PC-9 (cell line): ENCODE results near the gene ALMS1. TPM values are rescaled to one million over a fixed set of nuclear protein-coding genes. Genes with fewer than 3 reads are reported as not detected.
"Not testable (repeated sequence)": the region's sequence is repeated elsewhere in the genome, so short reads cannot be mapped to it uniquely, and the experiment has no call there.

Experiments used
- BruUV-seq: library from RNA; stranded (reverse); fragments of 400-500 nt; replicated peaks from 2 replicates; lab custom pipeline; 2021; lab: Mats Ljungman, UMichigan
- CTCF ChIA-PET: fragments of 300-600 bp; sonication (Branson Sonifier 250); formaldehyde crosslinking; loops from one replicate; lab custom pipeline; 2022; ENCODE audit warnings: antibody characterized with exemption; lab: Charles Lee
- POLR2A ChIA-PET: fragments of 300-600 bp; sonication (Branson Sonifier 250); formaldehyde crosslinking; loops from one replicate; lab custom pipeline; 2022; ENCODE audit warnings: antibody characterized with exemption; ENCODE audit not compliant: unreplicated experiment; lab: Charles Lee
- DNase-seq, 2 experiments: peaks; one replicate each; pipeline versions ENCODE4 v3.0.0 to v3.0.0-alpha.2; 2015 to 2022; ENCODE audit warnings: mixed read lengths in 1 of 2
- H2AFZ ChIP-seq: fragments of 200-600 bp; sonication (generic); 2 replicates; pipeline ENCODE4 v1.8.1; 2017; ENCODE audit warnings: antibody characterized with exemption
- H3F3A ChIP-seq: fragments of 200-600 bp; sonication (generic); 2 replicates; pipeline ENCODE4 v1.8.1; 2017; ENCODE audit warnings: antibody characterized with exemption, mild to moderate bottlenecking, low read depth; ENCODE audit not compliant: insufficient read depth
- H3K27ac ChIP-seq: fragments of 200-600 bp; sonication (generic); 2 replicates; pipeline ENCODE4 v1.6.1; 2016; ENCODE audit warnings: mixed run types
- H3K27me3 ChIP-seq: fragments of 200-600 bp; sonication (generic); 2 replicates; pipeline ENCODE4 v1.6.1; 2016; ENCODE audit warnings: low read depth, mixed run types; ENCODE audit not compliant: insufficient read depth
- H3K36me3 ChIP-seq: fragments of 200-600 bp; sonication (generic); 2 replicates; pipeline ENCODE4 v1.6.1; 2016; ENCODE audit warnings: low read depth, mixed run types
- H3K4me1 ChIP-seq: fragments of 200-600 bp; sonication (generic); replicated peaks from 2 replicates; pipeline ENCODE4 v1.6.1; 2016; ENCODE audit warnings: mixed run types; ENCODE audit not compliant: insufficient read depth
- H3K4me2 ChIP-seq: fragments of 200-600 bp; sonication (generic); 2 replicates; pipeline ENCODE4 v1.6.1; 2017; ENCODE audit warnings: mixed run types
- H3K4me3 ChIP-seq: fragments of 200-600 bp; sonication (generic); 2 replicates; pipeline ENCODE4 v1.6.1; 2016; ENCODE audit warnings: mixed run types
- H3K79me2 ChIP-seq: fragments of 200-600 bp; sonication (generic); 2 replicates; pipeline ENCODE4 v1.6.1; 2017; ENCODE audit warnings: low read depth, mixed run types
- H3K9me2 ChIP-seq: fragments of 200-600 bp; sonication (generic); 2 replicates; pipeline ENCODE4 v1.8.1; 2017; ENCODE audit warnings: mild to moderate bottlenecking; ENCODE audit not compliant: insufficient read depth
- H3K9me3 ChIP-seq: fragments of 200-600 bp; sonication (generic); 2 replicates; pipeline ENCODE4 v1.8.1; 2016; ENCODE audit warnings: low read depth; ENCODE audit not compliant: insufficient read depth
- H4K20me1 ChIP-seq: fragments of 200-600 bp; sonication (generic); 2 replicates; pipeline ENCODE4 v1.8.1; 2017; ENCODE audit not compliant: insufficient read depth
- EZH2 ChIP-seq: fragments of 200-600 bp; sonication (generic); IDR thresholded peaks from 2 replicates; pipeline ENCODE4 v1.8.0; 2017; ENCODE audit warnings: antibody characterized with exemption, low read depth
- intact Hi-C: fragments of 100-400 bp; cut with micrococcal nuclease; formaldehyde crosslinking; loops from one replicate; pipeline ENCODE4 v1.10.0; 2022; ENCODE audit not compliant: unreplicated experiment
- total RNA-seq: library from RNA; stranded (reverse); gene quantifications from 2 replicates; pipeline ENCODE4 v1.2.3, GENCODE V29; 2021
- TF ChIP-seq, protein P1 (sequence below): fragments of 200-600 bp; sonication (generic); conservative IDR thresholded peaks from 2 replicates; pipeline ENCODE4 v1.6.1; 2017; ENCODE audit warnings: mixed run types, antibody characterized with exemption, mild to moderate bottlenecking, moderate library complexity

The ALMS1 gene
- total RNA-seq, 1 experiment from 2014 or later = 16.7 TPM

DNA sequence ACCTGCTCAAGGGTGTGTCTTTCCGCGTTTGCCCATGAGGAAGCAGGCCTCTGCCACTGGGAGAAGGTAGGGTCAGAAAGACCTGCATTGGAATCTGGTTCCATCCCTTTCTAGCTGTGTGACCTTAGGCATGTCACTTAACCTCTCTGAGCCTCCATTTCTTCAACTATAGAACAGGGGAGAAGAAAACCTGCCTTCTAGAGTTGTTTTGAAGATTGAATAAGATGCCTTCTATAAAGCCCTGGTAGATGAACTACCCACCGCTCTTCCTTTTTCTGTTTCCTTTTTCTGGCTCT lies 256.1 kb downstream of the ALMS1 start:
- BruUV-seq = no TSS peak
- H3K4me3 ChIP-seq = no peak overlapping the region
- no peaks in the 10 kb centered on the region for H4K20me1 ChIP-seq
- H3K4me1 ChIP-seq = no peaks in the 10 kb centered on the region
- ChIA-PET CTCF (no interaction called here), POLR2A (no interaction called here)
- no peaks in the 10 kb centered on the region for H3F3A ChIP-seq
- no peak for DNase-seq
- H3K9me2 ChIP-seq = no peaks in the 10 kb centered on the region
- H2AFZ ChIP-seq = no peak overlapping the region
- H3K27ac ChIP-seq = no peak overlapping the region
- H3K36me3 ChIP-seq = no peaks in the 10 kb centered on the region
- H3K27me3 ChIP-seq = peaks cover 14% of the 10 kb centered on the region
- H3K79me2 ChIP-seq = no peaks in the 10 kb centered on the region
- H3K4me2 ChIP-seq = no peak overlapping the region
- H3K9me3 ChIP-seq = no peaks in the 10 kb centered on the region
- TF ChIP-seq, protein P1, sequence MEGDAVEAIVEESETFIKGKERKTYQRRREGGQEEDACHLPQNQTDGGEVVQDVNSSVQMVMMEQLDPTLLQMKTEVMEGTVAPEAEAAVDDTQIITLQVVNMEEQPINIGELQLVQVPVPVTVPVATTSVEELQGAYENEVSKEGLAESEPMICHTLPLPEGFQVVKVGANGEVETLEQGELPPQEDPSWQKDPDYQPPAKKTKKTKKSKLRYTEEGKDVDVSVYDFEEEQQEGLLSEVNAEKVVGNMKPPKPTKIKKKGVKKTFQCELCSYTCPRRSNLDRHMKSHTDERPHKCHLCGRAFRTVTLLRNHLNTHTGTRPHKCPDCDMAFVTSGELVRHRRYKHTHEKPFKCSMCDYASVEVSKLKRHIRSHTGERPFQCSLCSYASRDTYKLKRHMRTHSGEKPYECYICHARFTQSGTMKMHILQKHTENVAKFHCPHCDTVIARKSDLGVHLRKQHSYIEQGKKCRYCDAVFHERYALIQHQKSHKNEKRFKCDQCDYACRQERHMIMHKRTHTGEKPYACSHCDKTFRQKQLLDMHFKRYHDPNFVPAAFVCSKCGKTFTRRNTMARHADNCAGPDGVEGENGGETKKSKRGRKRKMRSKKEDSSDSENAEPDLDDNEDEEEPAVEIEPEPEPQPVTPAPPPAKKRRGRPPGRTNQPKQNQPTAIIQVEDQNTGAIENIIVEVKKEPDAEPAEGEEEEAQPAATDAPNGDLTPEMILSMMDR = no peak
- no peak for TF ChIP-seq EZH2
- intact Hi-C loops = no loop called here

DNA sequence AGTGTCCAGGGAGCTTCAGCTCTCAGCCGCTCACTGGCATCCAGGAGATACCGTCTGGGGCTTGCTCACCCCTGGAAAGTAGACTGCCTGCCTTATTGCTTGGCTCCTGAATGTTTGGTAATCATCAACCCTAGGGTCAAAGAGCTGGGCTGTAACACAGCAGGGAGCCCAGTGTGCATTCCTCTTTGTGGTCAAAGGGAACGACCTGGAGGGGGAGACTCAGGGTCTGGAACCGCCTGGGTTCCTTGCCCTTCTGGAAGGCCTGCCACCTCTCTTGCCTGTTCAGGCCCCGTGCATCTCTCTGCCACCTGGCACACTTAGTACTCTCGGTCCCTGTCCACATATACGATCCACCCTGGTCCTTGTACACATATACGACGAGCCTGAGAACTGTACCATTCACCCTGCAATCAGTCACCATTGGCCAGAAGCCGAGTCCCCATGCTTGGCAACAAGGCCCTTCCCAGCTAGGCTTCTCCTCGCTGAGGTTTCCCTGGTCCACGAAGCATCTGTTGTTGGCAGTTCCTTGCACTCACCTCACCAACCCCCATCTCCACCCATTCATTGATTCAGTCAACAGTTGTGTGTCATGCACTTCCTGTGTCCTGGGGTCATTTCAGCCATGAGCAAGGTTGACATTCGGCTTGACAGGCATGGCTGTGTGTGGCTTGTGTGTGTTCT lies 256.8 kb downstream of the ALMS1 start, which contains the start of gene NAT8:
Gene NAT8, minus strand, starts transcription at position 85 of the 681 bp plus-strand sequence. CDS start 794 bp downstream, outside the sequence.
- no peaks in the 10 kb centered on the region for H3K9me3 ChIP-seq
- H3K79me2 ChIP-seq = no peaks in the 10 kb centered on the region
- H3K27ac ChIP-seq = no peak within 1 kb of the TSS
- no peaks in the 10 kb centered on the region for H3F3A ChIP-seq
- CTCF ChIA-PET = no interaction called here
- no peaks in the 10 kb centered on the region for H3K9me2 ChIP-seq
- no peaks in the 10 kb centered on the region for H4K20me1 ChIP-seq
- intact Hi-C loops = no loop called here
- no peaks in the 10 kb centered on the region for H3K36me3 ChIP-seq
- peaks cover 21% of the 10 kb centered on the region for H3K27me3 ChIP-seq
- no peak for DNase-seq
- POLR2A ChIA-PET = no interaction called here
- BruUV-seq = no TSS peak
- no peak for TF ChIP-seq EZH2
- TF ChIP-seq, protein P1 = no peak
- no peak within 1 kb of the TSS for H2AFZ ChIP-seq
- H3K4me1 ChIP-seq = no peaks in the 10 kb centered on the region
- no peak within 1 kb of the TSS for H3K4me2 ChIP-seq
- H3K4me3 ChIP-seq = no peak within 1 kb of the TSS

DNA sequence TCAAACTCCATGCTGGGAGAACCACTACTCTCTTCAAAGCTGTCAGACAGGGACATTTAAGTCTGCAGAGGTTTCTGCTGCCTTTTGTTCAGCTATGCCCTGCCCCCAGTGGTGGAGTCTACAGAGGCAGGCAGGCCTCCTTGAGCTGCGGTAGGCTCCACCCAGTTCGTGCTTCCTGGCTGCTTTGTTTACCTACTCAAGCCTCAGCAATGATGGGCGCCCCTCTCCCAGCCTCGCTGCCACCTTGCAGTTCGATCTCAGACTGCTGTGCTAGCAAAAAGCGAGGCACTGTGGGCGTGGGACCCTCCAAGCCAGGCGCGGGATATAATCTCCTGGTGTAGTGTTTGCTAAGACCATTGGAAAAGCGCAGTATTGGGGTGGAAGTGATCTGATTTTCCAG lies 262.1 kb downstream of the ALMS1 start:
- intact Hi-C loops, POLR2A ChIA-PET, BruUV-seq, H3K4me1 ChIP-seq, H3K9me3 ChIP-seq, H3F3A ChIP-seq, DNase-seq, CTCF ChIA-PET, H3K36me3 ChIP-seq, H3K79me2 ChIP-seq, H3K27ac ChIP-seq, H4K20me1 ChIP-seq, H3K9me2 ChIP-seq: not testable (repeated sequence)
- peaks cover 45% of the 10 kb centered on the region for H3K27me3 ChIP-seq
- 0 out of 2 replicates have a peak overlapping the region, but pooled peaks have one; percentile 33 for H2AFZ ChIP-seq
- H3K4me3 ChIP-seq = peak overlapping the region; percentile 35; the same call in 1 of the 2 replicates
- peak overlapping the region; percentile 59 for H3K4me2 ChIP-seq
- TF ChIP-seq, protein P1 = peak; percentile 20; the same call in 1 of the 2 replicates
